Spleen (tissue), 7 donors: ENCODE data around the gene SMC4.

Source experiments
- CTCF ChIP-seq, 11 experiments: fragments of 200-600 bp in 7 of 11; fragments of 450-650 bp in 4 of 11; sonication (generic) in 4 of 11; IDR thresholded peaks in 8 of 11; conservative IDR thresholded peaks in 3 of 11; 1 replicate in 7 of 11; 2 replicates in 4 of 11; pipeline versions ENCODE4 v1.4.0 to v1.8.0; 2016 to 2021; ENCODE audit warnings: antibody characterized with exemption in 11 of 11, inconsistent platforms in 4 of 11, mild to moderate bottlenecking in 1 of 11
- POLR2A ChIP-seq, 3 donors: fragments of 450-650 bp; IDR thresholded peaks; one replicate each; pipeline ENCODE4 v1.5.1; 2017; ENCODE audit warnings: antibody characterized with exemption in 3 of 3, mild to moderate bottlenecking in 1 of 3
- POLR2AphosphoS5 ChIP-seq, 3 donors: sonication (generic); formaldehyde crosslinking; IDR thresholded peaks; one replicate each; pipeline ENCODE4 v1.5.1; 2017; ENCODE audit warnings: antibody characterized with exemption in 3 of 3
- donor health status: DM: no; HTN: no; CAD: no; lungs with moderate emphysema.
- donor health status: DM: no; HTN: no; CAD: no.
- donor health status: DM: no; HTN: no; CAD: no.

- TF ChIP-seq CTCF (IDR thresholded peaks at IDR 0.05 in 8 of 11, conservative IDR thresholded peaks at IDR 0.05 in 3 of 11) (no peak), POLR2A (IDR thresholded peaks at IDR 0.05) (no peak), POLR2AphosphoS5 (IDR thresholded peaks at IDR 0.05) (no peak)
Measured at GRCh38 chr3:160455846-160456245, 56.4 kb downstream of the SMC4 start.
